Gastrocnemius medialis (tissue), 4 donors: ENCODE results near the gene PBX1. TPM values are rescaled to one million over a fixed set of nuclear protein-coding genes. Genes with fewer than 3 reads are reported as not detected.

Experiments
- ATAC-seq, 2 donors: fragments of 150-250 bp; one replicate each; pipeline ENCODE4 v1.9.1; 2016
- DNase-seq, 2 donors: peaks; one replicate each; pipeline ENCODE4 v3.0.0-alpha.2; 2019
- H3K27ac ChIP-seq, 4 donors: fragments of 200-600 bp; sonication (generic); 1 replicate in 1 of 4; 2 replicates in 3 of 4; pipeline ENCODE4 v1.5.1; 2016 to 2018; ENCODE audit warnings: mild to moderate bottlenecking in 2 of 4, moderate library complexity in 1 of 4
- H3K27me3 ChIP-seq, 3 donors: fragments of 200-600 bp; sonication (generic) in 2 of 3; 1 replicate in 1 of 3; 2 replicates in 2 of 3; pipeline versions ENCODE4 v1.5.1 to v1.6.0; 2016 to 2019; ENCODE audit warnings: mild to moderate bottlenecking in 1 of 3, moderate library complexity in 1 of 3
- H3K36me3 ChIP-seq, 2 donors: fragments of 200-600 bp; sonication (generic) in 1 of 2; one replicate each; pipeline ENCODE4 v1.5.1; 2017 to 2018
- H3K4me1 ChIP-seq, 2 donors: fragments of 200-600 bp; sonication (generic) in 1 of 2; one replicate each; pipeline ENCODE4 v1.5.1; 2016 to 2017; ENCODE audit warnings: mild to moderate bottlenecking in 2 of 2
- H3K4me3 ChIP-seq, 4 donors: fragments of 200-600 bp; sonication (generic) in 3 of 4; 1 replicate in 1 of 4; 2 replicates in 3 of 4; pipeline ENCODE4 v1.5.1; 2016 to 2019; ENCODE audit warnings: mild to moderate bottlenecking in 2 of 4
- H3K9me3 ChIP-seq, 3 donors: fragments of 200-600 bp; sonication (generic) in 2 of 3; 1 replicate in 1 of 3; 2 replicates in 2 of 3; pipeline ENCODE4 v1.5.1; 2016 to 2019
- CTCF ChIP-seq, 5 experiments: fragments of 450-650 bp in 3 of 5; fragments of 200-600 bp in 2 of 5; sonication (generic) in 2 of 5; IDR thresholded peaks in 4 of 5; conservative IDR thresholded peaks in 1 of 5; 1 replicate in 4 of 5; 2 replicates in 1 of 5; pipeline ENCODE4 v1.5.1; 2016 to 2019; ENCODE audit warnings: antibody characterized with exemption in 5 of 5, mild to moderate bottlenecking in 3 of 5, moderate library complexity in 3 of 5
- POLR2A ChIP-seq, 2 donors: fragments of 450-650 bp; IDR thresholded peaks; one replicate each; pipeline ENCODE4 v1.6.1; 2017; ENCODE audit warnings: antibody characterized with exemption in 2 of 2, mild to moderate bottlenecking in 2 of 2, moderate library complexity in 2 of 2
- in situ Hi-C, 4 donors: fragments of 200-750 bp; cut with MboI; loops; one replicate each; pipeline versions ENCODE4 v1.15.0 to v1.8.0; 2017; ENCODE audit warnings: low sequenced_read_pairs in 4 of 4
- intact Hi-C: fragments of 100-400 bp; cut with DNase I; formaldehyde crosslinking; loops from one replicate; pipeline ENCODE4 v1.15.1; 2023; ENCODE audit warnings: low total_unique reads
- total RNA-seq, 4 donors: library from RNA; depleted of rRNA; stranded (reverse); fragments of >200 nt; gene quantifications; one replicate each; pipeline versions ENCODE4 v1.1.0 to v1.2.3, GENCODE V29; 2016

PBX1 gene
- total RNA-seq, 4 donors from 2014 or later = 21.7 to 36.5 (median 29.0) TPM

GRCh38 chr1:164786980-164787833, 228.2 kb downstream of the PBX1 start:
- H3K9me3 ChIP-seq = no peaks in the 10 kb centered on the region
- no peaks in the 10 kb centered on the region for H3K27me3 ChIP-seq
- H3K4me3 ChIP-seq = peak overlapping the region; percentile 4 to 46 (median 29)
- in situ Hi-C loops = loop anchor here in 3 of 4 donors (10.0 to 25.0 kb wide), 3 partner anchors 92 to 152 kb away; no protein-coding TSS in a partner anchor
- ATAC-seq (peak; percentile 87 to 88), DNase-seq (peak; percentile 75 to 89)
- TF ChIP-seq POLR2A (IDR thresholded peaks at IDR 0.05) (no peak), CTCF (IDR thresholded peaks at IDR 0.05 in 4 of 5, conservative IDR thresholded peaks at IDR 0.05 in 1 of 5) (peak; percentile 88 to 96 (median 94))
- intact Hi-C loops = loop anchor here (2.0 to 10.0 kb wide), 4 partner anchors 114 to 342 kb away; no protein-coding TSS in a partner anchor
- peaks cover 65 to 76% of the 10 kb centered on the region in 2 donors for H3K4me1 ChIP-seq
- peak overlapping the region; percentile 86 to 93 (median 90) for H3K27ac ChIP-seq
- no peaks in the 10 kb centered on the region for H3K36me3 ChIP-seq

- Histone ChIP-seq H3K27ac (peak overlapping the region; percentile 86 to 93 (median 90)), H3K27me3 (no peaks in the 10 kb centered on the region), H3K4me3 (peak overlapping the region; percentile 4 to 46 (median 29)), H3K36me3 (no peaks in the 10 kb centered on the region), H3K4me1 (peaks cover 59 to 70% of the 10 kb centered on the region in 2 donors), H3K9me3 (no peaks in the 10 kb centered on the region)
- TF ChIP-seq POLR2A (IDR thresholded peaks at IDR 0.05) (no peak), CTCF (IDR thresholded peaks at IDR 0.05 in 4 of 5, conservative IDR thresholded peaks at IDR 0.05 in 1 of 5) (no peak)
- peak; percentile 84 to 95 for ATAC-seq
- intact Hi-C loops (loop anchor here (2.0 to 10.0 kb wide), 5 partner anchors 115 to 343 kb away; no protein-coding TSS in a partner anchor), in situ Hi-C loops (loop anchor here in 3 of 4 donors (10.0 to 25.0 kb wide), 3 partner anchors 93 to 153 kb away; no protein-coding TSS in a partner anchor)
- peak; percentile 67 to 72 for DNase-seq
These were observed 228.8 kb downstream of the PBX1 start for GRCh38 chr1:164787834-164788231.

GRCh38 chr1:164790081-164790480, 231.1 kb downstream of the PBX1 start:
- no peak overlapping the region for H3K4me3 ChIP-seq
- peak overlapping the region; percentile 5 to 91 (median 65) for H3K27ac ChIP-seq
- DNase-seq = no peak
- in situ Hi-C loops = loop anchor here in 2 of 4 donors (5.0 to 25.0 kb wide), 2 partner anchors 103 to 233 kb away; partner anchors contain the start of gene PBX1 (in 1 of the 2)
- ATAC-seq = no peak
- peaks cover 55 to 76% of the 10 kb centered on the region in 2 donors for H3K4me1 ChIP-seq
- H3K36me3 ChIP-seq = no peaks in the 10 kb centered on the region
- intact Hi-C loops = no loop called here
- H3K9me3 ChIP-seq = no peaks in the 10 kb centered on the region
- no peak for TF ChIP-seq POLR2A (IDR thresholded peaks at IDR 0.05)
- TF ChIP-seq CTCF (IDR thresholded peaks at IDR 0.05 in 4 of 5, conservative IDR thresholded peaks at IDR 0.05 in 1 of 5) = no peak
- H3K27me3 ChIP-seq = no peaks in the 10 kb centered on the region

- DNase-seq (no peak), ATAC-seq (no peak)
- intact Hi-C loops = no loop called here
- Histone ChIP-seq H3K36me3 (no peaks in the 10 kb centered on the region), H3K9me3 (no peaks in the 10 kb centered on the region), H3K27me3 (no peaks in the 10 kb centered on the region), H3K4me1 (peaks cover 37 to 69% of the 10 kb centered on the region in 2 donors), H3K27ac (peak overlapping the region in 2 of 4 donors; percentile 84 to 88), H3K4me3 (no peak overlapping the region)
- in situ Hi-C loops = loop anchor here in 2 of 4 donors (5.0 to 25.0 kb wide), 2 partner anchors 105 to 235 kb away; partner anchors contain the start of gene PBX1 (in 1 of the 2)
- TF ChIP-seq CTCF (IDR thresholded peaks at IDR 0.05 in 4 of 5, conservative IDR thresholded peaks at IDR 0.05 in 1 of 5) (no peak), POLR2A (IDR thresholded peaks at IDR 0.05) (no peak)
These were observed 233.5 kb downstream of the PBX1 start for GRCh38 chr1:164792410-164793004.
